Transverse colon (tissue), 4 donors: ENCODE results near the gene DIP2B. TPM values are rescaled to one million over a fixed set of nuclear protein-coding genes. Genes with fewer than 3 reads are reported as not detected.

ENCODE experiments used
- DNase-seq: peaks from one replicate; pipeline ENCODE4 v3.0.0-alpha.2; 2019
- H3K27ac ChIP-seq, 4 donors: fragments of 200-600 bp; sonication (generic); 2 replicates each; pipeline ENCODE4 v1.5.1; 2016 to 2018; ENCODE audit warnings: inconsistent platforms in 4 of 4
- H3K27me3 ChIP-seq: fragments of 200-600 bp; sonication (generic); 2 replicates; pipeline ENCODE4 v1.5.1; 2017; ENCODE audit warnings: inconsistent platforms
- H3K36me3 ChIP-seq, 4 donors: fragments of 200-600 bp; sonication (generic); 2 replicates each; pipeline ENCODE4 v1.5.1; 2017 to 2019; ENCODE audit warnings: inconsistent platforms in 4 of 4
- H3K4me1 ChIP-seq, 4 donors: fragments of 200-600 bp; sonication (generic); 2 replicates each; pipeline ENCODE4 v1.5.1; 2017 to 2020; ENCODE audit warnings: inconsistent platforms in 4 of 4
- H3K4me3 ChIP-seq, 4 donors: fragments of 200-600 bp; sonication (generic); 1 replicate in 1 of 4; 2 replicates in 3 of 4; pipeline versions ENCODE4 v1.5.1 to v1.6.1; 2017 to 2019; ENCODE audit warnings: inconsistent platforms in 4 of 4
- H3K9me3 ChIP-seq, 2 donors: fragments of 200-600 bp; sonication (generic); 2 replicates each; pipeline ENCODE4 v1.5.1; 2017 to 2019; ENCODE audit warnings: inconsistent platforms in 2 of 2
- CTCF ChIP-seq, 5 experiments: fragments of 200-600 bp in 3 of 5; fragments of 450-650 bp in 2 of 5; sonication (generic) in 3 of 5; IDR thresholded peaks; 1 replicate in 2 of 5; 2 replicates in 3 of 5; pipeline ENCODE4 v1.5.1; 2016 to 2017; ENCODE audit warnings: antibody characterized with exemption in 5 of 5, inconsistent platforms in 3 of 5, mild to moderate bottlenecking in 2 of 5, moderate library complexity in 1 of 5
- EP300 ChIP-seq: sonication (generic); formaldehyde crosslinking; IDR thresholded peaks from one replicate; pipeline ENCODE4 v1.6.1; 2017; ENCODE audit warnings: antibody characterized with exemption, low read depth
- POLR2A ChIP-seq: fragments of 450-650 bp; IDR thresholded peaks from one replicate; pipeline ENCODE4 v1.6.1; 2016; ENCODE audit warnings: antibody characterized with exemption, mild to moderate bottlenecking, moderate library complexity
- POLR2AphosphoS5 ChIP-seq, 3 donors: sonication (generic); formaldehyde crosslinking; IDR thresholded peaks; one replicate each; pipeline ENCODE4 v1.6.1; 2016; ENCODE audit warnings: antibody characterized with exemption in 3 of 3
- WGBS, 2 donors: methylation state at CpG; one replicate each; pipeline ENCODE4 v1.1.5; 2018; ENCODE audit warnings: low coverage in 1 of 2; 5-methylcytosine and 5-hydroxymethylcytosine counted together
- in situ Hi-C, 4 donors: fragments of 200-750 bp; cut with MboI; loops; one replicate each; pipeline versions ENCODE4 v1.15.0 to v1.15.1; 2017; ENCODE audit warnings: low sequenced_read_pairs in 3 of 4, low pct_ligation_motif_present in 1 of 4, low pct_unique_long_range_greater_than_20kb in 1 of 4
- intact Hi-C: fragments of 100-400 bp; cut with DNase I; formaldehyde crosslinking; loops from one replicate; pipeline ENCODE4 v1.15.1; 2023; ENCODE audit warnings: low total_unique reads
- total RNA-seq, 4 donors: library from RNA; depleted of rRNA; stranded (reverse); fragments of >200 nt; gene quantifications; one replicate each; pipeline ENCODE4 v1.1.0, GENCODE V29; 2016

Gene DIP2B
- total RNA-seq, 4 donors from 2014 or later, result 40.0 to 129 (median 57.9) TPM

DNA sequence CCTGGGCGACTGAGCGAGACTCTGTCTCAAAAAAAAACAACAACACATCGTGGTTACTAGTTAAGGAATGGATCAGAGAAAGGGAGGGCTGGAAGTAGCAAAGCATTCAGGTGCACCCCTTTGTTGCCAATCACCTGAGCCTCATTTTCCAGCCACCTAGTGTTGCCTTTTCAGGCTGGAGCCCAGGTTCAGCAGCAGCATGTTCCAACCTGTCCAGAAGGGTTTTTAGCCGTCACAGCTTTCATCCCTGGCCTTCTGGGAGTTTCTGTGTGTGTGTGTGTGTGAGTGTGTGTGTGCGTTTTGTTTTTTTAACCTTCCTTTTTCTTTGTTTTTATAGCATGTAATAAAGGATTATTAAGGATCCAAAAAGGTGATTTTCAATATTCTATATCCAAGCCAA is 138.0 kb downstream of the DIP2B start:
- no peak for DNase-seq
- in situ Hi-C loops, result no loop called here
- Histone ChIP-seq H3K9me3 (no peaks in the 10 kb centered on the region), H3K4me3 (no peak overlapping the region), H3K36me3 (peaks cover 0 to 4% (median 0%) of the 10 kb centered on the region in 4 donors), H3K27me3 (no peaks in the 10 kb centered on the region), H3K27ac (no peak overlapping the region), H3K4me1 (peaks cover 0 to 4% (median 2%) of the 10 kb centered on the region in 4 donors)
- 76 to 80% methylated on average over 5 of the region's 5 CpGs for WGBS, 2 donors
- intact Hi-C loops, result no loop called here
- TF ChIP-seq CTCF (IDR thresholded peaks at IDR 0.05), result no peak
- TF ChIP-seq POLR2A, result no peak
- TF ChIP-seq EP300, result no peak
- TF ChIP-seq POLR2AphosphoS5 (IDR thresholded peaks at IDR 0.05), result no peak

GRCh38 chr12:50647031-50647430 is 142.2 kb downstream of the DIP2B start:
- TF ChIP-seq CTCF (IDR thresholded peaks at IDR 0.05) (no peak), POLR2AphosphoS5 (IDR thresholded peaks at IDR 0.05) (no peak)
- in situ Hi-C loops (no loop called here), intact Hi-C loops (no loop called here)
- Histone ChIP-seq H3K27ac (no peak overlapping the region), H3K27me3 (no peaks in the 10 kb centered on the region), H3K36me3 (peaks cover 0 to 4% (median 0%) of the 10 kb centered on the region in 4 donors), H3K4me1 (no peaks in the 10 kb centered on the region), H3K4me3 (no peak overlapping the region), H3K9me3 (no peaks in the 10 kb centered on the region)
- no peak for DNase-seq
- WGBS, 2 donors, result 92 to 93% methylated on average over 6 to 8 of the region's 8 CpGs

DNA sequence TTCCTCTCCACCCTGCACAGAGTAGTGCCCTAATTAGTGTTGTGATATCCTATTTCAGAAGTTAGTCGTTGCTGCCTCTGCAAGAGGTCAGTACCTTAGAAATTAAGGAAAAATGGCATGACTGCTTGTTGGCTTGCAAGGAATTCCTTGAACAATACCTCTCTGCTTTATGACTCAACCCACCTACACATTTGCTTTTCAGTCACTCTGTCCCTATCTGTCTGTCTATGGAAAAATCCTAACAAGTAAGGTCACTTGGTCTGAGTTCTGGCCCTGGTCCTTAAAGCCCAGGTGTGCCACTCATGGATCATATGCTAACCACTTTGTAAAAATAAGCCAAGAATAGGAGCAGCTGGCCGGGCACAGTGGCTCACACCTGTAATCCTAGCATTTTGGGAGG is 142.7 kb downstream of the DIP2B start:
- in situ Hi-C loops (no loop called here), intact Hi-C loops (no loop called here)
- WGBS, 2 donors, result 84 to 100% methylated on average over 1 to 2 of the region's 2 CpGs
- no peak overlapping the region for H3K27ac ChIP-seq
- no peaks in the 10 kb centered on the region for H3K27me3 ChIP-seq
- H3K9me3 ChIP-seq, result no peaks in the 10 kb centered on the region
- H3K4me3 ChIP-seq, result no peak overlapping the region
- H3K4me1 ChIP-seq, result no peaks in the 10 kb centered on the region
- DNase-seq, result no peak
- H3K36me3 ChIP-seq, result peaks cover 0 to 4% (median 0%) of the 10 kb centered on the region in 4 donors
- no peak for TF ChIP-seq POLR2A
- no peak for TF ChIP-seq EP300
- no peak for TF ChIP-seq POLR2AphosphoS5 (IDR thresholded peaks at IDR 0.05)
- TF ChIP-seq CTCF (IDR thresholded peaks at IDR 0.05), result no peak

DNA sequence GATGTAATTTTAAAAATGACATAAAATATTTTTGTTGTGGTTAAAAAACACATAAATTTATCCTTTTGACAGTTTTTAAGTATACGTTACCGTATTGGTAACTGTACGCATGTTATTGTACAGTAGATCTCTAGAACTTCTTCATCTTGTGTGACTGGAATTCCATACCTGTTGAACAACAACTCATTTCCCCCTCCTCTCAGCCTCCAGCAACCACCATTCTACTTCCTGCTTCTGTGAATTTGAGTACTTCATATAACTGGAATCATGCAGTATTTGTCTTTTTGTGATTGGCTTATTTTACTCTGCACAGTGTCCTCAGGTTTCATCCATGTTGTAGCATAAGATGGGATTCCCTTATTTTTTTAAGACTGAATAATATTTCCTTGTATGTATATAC is 145.5 kb downstream of the DIP2B start:
- no peaks in the 10 kb centered on the region for H3K9me3 ChIP-seq
- TF ChIP-seq EP300, result no peak
- TF ChIP-seq POLR2AphosphoS5 (IDR thresholded peaks at IDR 0.05), result no peak
- WGBS, 2 donors, result 87 to 100% methylated on average over 3 of the region's 3 CpGs
- H3K4me1 ChIP-seq, result no peaks in the 10 kb centered on the region
- DNase-seq, result no peak
- in situ Hi-C loops, result no loop called here
- H3K27me3 ChIP-seq, result no peaks in the 10 kb centered on the region
- intact Hi-C loops, result no loop called here
- H3K4me3 ChIP-seq, result no peak overlapping the region
- peaks cover 0 to 4% (median 0%) of the 10 kb centered on the region in 4 donors for H3K36me3 ChIP-seq
- H3K27ac ChIP-seq, result no peak overlapping the region

GRCh38 chr12:50655374-50655921 is 150.7 kb downstream of the DIP2B start:
- Histone ChIP-seq H3K4me3 (no peak overlapping the region), H3K27me3 (no peaks in the 10 kb centered on the region), H3K4me1 (peaks cover 0 to 11% (median 3%) of the 10 kb centered on the region in 4 donors), H3K9me3 (no peaks in the 10 kb centered on the region), H3K27ac (no peak overlapping the region), H3K36me3 (peaks cover 0 to 4% (median 0%) of the 10 kb centered on the region in 4 donors)
- in situ Hi-C loops (no loop called here), intact Hi-C loops (no loop called here)
- TF ChIP-seq CTCF (IDR thresholded peaks at IDR 0.05), result no peak
- TF ChIP-seq EP300, result no peak
- WGBS, 2 donors, result 80 to 96% methylated on average over 4 to 5 of the region's 5 CpGs
- no peak for DNase-seq
